CD4-positive, alpha-beta memory T cell (primary cell): ENCODE measurements around the gene WEE1. TPM values are rescaled to one million over a fixed set of nuclear protein-coding genes. Genes with fewer than 3 reads are reported as not detected.
"Not testable (repeated sequence)": the region's sequence is repeated elsewhere in the genome, so short reads cannot be mapped to it uniquely, and the experiment has no call there.

Source experiments
- CTCF ChIA-PET: fragments of 350-600 bp; sonication (Branson Sonifier 250); formaldehyde crosslinking; loops from one replicate; lab custom pipeline; 2021; ENCODE audit warnings: inconsistent platforms; ENCODE audit not compliant: partially characterized antibody; lab: Charles Lee
- POLR2A ChIA-PET: fragments of 350-600 bp; sonication (Branson Sonifier 250); formaldehyde crosslinking; loops from one replicate; lab custom pipeline; 2021; ENCODE audit not compliant: partially characterized antibody; lab: Charles Lee
- DNase-seq, 5 donors: peaks; one replicate each; pipeline versions ENCODE4 v3.0.0 to v3.0.0-alpha.2; 2020 to 2022; ENCODE audit warnings: mixed read lengths in 1 of 5
- H3K27ac ChIP-seq: one replicate; pipeline ENCODE4 v1.7.0; 2013; ENCODE audit warnings: low read depth, low read length
- H3K27me3 ChIP-seq: 2 replicates; pipeline ENCODE4 v1.7.0; 2013; ENCODE audit warnings: mild to moderate bottlenecking, low read length, moderate library complexity; ENCODE audit not compliant: insufficient read depth
- H3K36me3 ChIP-seq: 2 replicates; pipeline ENCODE4 v1.7.0; 2013; ENCODE audit warnings: mild to moderate bottlenecking, low read length, moderate library complexity; ENCODE audit not compliant: insufficient read depth
- H3K4me1 ChIP-seq: 2 replicates; pipeline ENCODE4 v1.7.0; 2013; ENCODE audit warnings: mild to moderate bottlenecking, low read length, moderate library complexity; ENCODE audit not compliant: insufficient read depth
- H3K4me3 ChIP-seq, 2 donors: one replicate each; pipeline ENCODE4 v1.7.0; 2013; ENCODE audit warnings: low read length in 2 of 2, mild to moderate bottlenecking in 1 of 2
- H3K9me3 ChIP-seq, 2 donors: one replicate each; pipeline ENCODE4 v1.7.0; 2013; ENCODE audit warnings: low read length in 2 of 2, control low read depth in 1 of 2; ENCODE audit not compliant: control insufficient read depth in 1 of 2
- H3K27ac Mint-ChIP-seq, 7 donors: one replicate each; pipeline ENCODE4 v1.8.0; 2020 to 2021; ENCODE audit warnings: mixed read lengths in 7 of 7, mild to moderate bottlenecking in 6 of 7, inconsistent platforms in 3 of 7, moderate library complexity in 3 of 7
- H3K27me3 Mint-ChIP-seq, 2 donors: one replicate each; pipeline ENCODE4 v1.8.0; 2020 to 2021; ENCODE audit warnings: mixed read lengths in 2 of 2
- H3K36me3 Mint-ChIP-seq, 2 donors: one replicate each; pipeline ENCODE4 v1.8.0; 2020 to 2021; ENCODE audit warnings: mixed read lengths in 2 of 2, inconsistent platforms in 1 of 2, mild to moderate bottlenecking in 1 of 2
- H3K4me1 Mint-ChIP-seq, 4 donors: one replicate each; pipeline ENCODE4 v1.8.0; 2020 to 2021; ENCODE audit warnings: mixed read lengths in 4 of 4, mild to moderate bottlenecking in 1 of 4
- H3K4me3 Mint-ChIP-seq, 8 donors: one replicate each; pipeline ENCODE4 v1.8.0; 2020 to 2021; ENCODE audit warnings: mixed read lengths in 8 of 8, mild to moderate bottlenecking in 7 of 8, moderate library complexity in 6 of 8, inconsistent platforms in 3 of 8
- H3K9me3 Mint-ChIP-seq, 8 donors: one replicate each; pipeline ENCODE4 v1.8.0; 2020 to 2021; ENCODE audit warnings: mixed read lengths in 8 of 8, mild to moderate bottlenecking in 5 of 8, inconsistent platforms in 3 of 8, moderate library complexity in 1 of 8
- intact Hi-C: fragments of 100-400 bp; cut with micrococcal nuclease; formaldehyde crosslinking; loops from one replicate; pipeline ENCODE4 v1.15.1; 2023
- polyA plus RNA-seq, 2 donors: library from polyadenylated mRNA; unstranded; fragments of 300-500 nt; fragmentation: Illumina TruSeq; gene quantifications; one replicate each; pipeline ENCODE4 v1.2.3, GENCODE V29; 2021
- total RNA-seq, 2 experiments: library from RNA; stranded (reverse); gene quantifications; one replicate each; pipeline ENCODE4 v1.2.3, GENCODE V29; 2021

The WEE1 gene
- total and polyA plus RNA-seq, 4 experiments from 2014 or later, result 5.8 to 11.7 (median 9.6) TPM

- Mint-ChIP-seq H3K4me1 (no peaks in the 10 kb centered on the region), H3K36me3 (peaks cover 0 to 3% of the 10 kb centered on the region in 2 donors), H3K27ac (no peak overlapping the region), H3K27me3 (no peaks in the 10 kb centered on the region), H3K9me3 (no peaks in the 10 kb centered on the region), H3K4me3 (no peak overlapping the region)
- DNase-seq, result no peak
- ChIA-PET CTCF (interaction anchor here (0.7 to 9.2 kb wide), 5 partner anchors 49 to 220 kb away, joined by 3 to 267 read pairs (median 4); no protein-coding TSS in a partner anchor), POLR2A (no interaction called here)
- Histone ChIP-seq H3K4me3 (no peak overlapping the region), H3K27me3 (no peaks in the 10 kb centered on the region), H3K4me1 (no peaks in the 10 kb centered on the region), H3K9me3 (no peaks in the 10 kb centered on the region), H3K36me3 (no peaks in the 10 kb centered on the region), H3K27ac (no peak overlapping the region)
- intact Hi-C loops, result no loop called here
Measured at GRCh38 chr11:9538548-9538947, 34.9 kb upstream of the WEE1 start.

- H3K4me1 Mint-ChIP-seq, H3K9me3 ChIP-seq, H3K27me3 ChIP-seq, H3K27ac ChIP-seq, H3K27me3 Mint-ChIP-seq, H3K9me3 Mint-ChIP-seq, H3K27ac Mint-ChIP-seq, intact Hi-C loops, H3K4me1 ChIP-seq, POLR2A ChIA-PET, H3K36me3 ChIP-seq, H3K4me3 Mint-ChIP-seq, H3K4me3 ChIP-seq, DNase-seq: not testable (repeated sequence)
- CTCF ChIA-PET, result interaction anchor here (1.6 kb wide), 1 partner anchor 43 kb away, joined by 4 read pairs; no protein-coding TSS in a partner anchor
- peaks cover 4 to 16% of the 10 kb centered on the region in 2 donors for H3K36me3 Mint-ChIP-seq
Measured at GRCh38 chr11:9549216-9549615, 24.3 kb upstream of the WEE1 start.

GRCh38 chr11:9550191-9550628 is 23.3 kb upstream of the WEE1 start:
- no peak overlapping the region for H3K4me3 Mint-ChIP-seq
- H3K9me3 Mint-ChIP-seq, result no peaks in the 10 kb centered on the region
- H3K36me3 Mint-ChIP-seq, result peaks cover 4 to 9% of the 10 kb centered on the region in 2 donors
- no peaks in the 10 kb centered on the region for H3K9me3 ChIP-seq
- DNase-seq, result no peak
- H3K4me1 Mint-ChIP-seq, result peaks cover 0 to 4% (median 0%) of the 10 kb centered on the region in 4 donors
- H3K36me3 ChIP-seq, result no peaks in the 10 kb centered on the region
- intact Hi-C loops, result no loop called here
- H3K27ac ChIP-seq, result no peak overlapping the region
- H3K4me3 ChIP-seq, result no peak overlapping the region
- no peaks in the 10 kb centered on the region for H3K27me3 Mint-ChIP-seq
- no peak overlapping the region for H3K27ac Mint-ChIP-seq
- CTCF ChIA-PET, result interaction anchor here (1.0 to 1.2 kb wide), 2 partner anchors 15 to 43 kb away, joined by 4 to 6 read pairs; no protein-coding TSS in a partner anchor
- no peaks in the 10 kb centered on the region for H3K27me3 ChIP-seq
- POLR2A ChIA-PET, result no interaction called here
- no peaks in the 10 kb centered on the region for H3K4me1 ChIP-seq

GRCh38 chr11:9561279-9561982 is 12.0 kb upstream of the WEE1 start:
- Histone ChIP-seq H3K36me3 (no peaks in the 10 kb centered on the region), H3K9me3 (no peaks in the 10 kb centered on the region), H3K27ac (no peak overlapping the region), H3K4me3 (no peak overlapping the region), H3K27me3 (no peaks in the 10 kb centered on the region), H3K4me1 (peaks cover 9% of the 10 kb centered on the region)
- peaks cover 4 to 28% (median 18%) of the 10 kb centered on the region in 8 donors for H3K9me3 Mint-ChIP-seq
- no peaks in the 10 kb centered on the region for H3K27me3 Mint-ChIP-seq
- H3K4me3 Mint-ChIP-seq, result no peak overlapping the region
- no peak for DNase-seq
- H3K4me1 Mint-ChIP-seq, result peaks cover 6 to 9% (median 7%) of the 10 kb centered on the region in 4 donors
- peaks cover 20 to 29% of the 10 kb centered on the region in 2 donors for H3K36me3 Mint-ChIP-seq
- POLR2A ChIA-PET, result no interaction called here
- CTCF ChIA-PET, result no interaction called here
- H3K27ac Mint-ChIP-seq, result no peak overlapping the region
- intact Hi-C loops, result no loop called here

- H3K36me3 Mint-ChIP-seq, result peaks cover 11 to 20% of the 10 kb centered on the region in 2 donors
- no peak overlapping the region for H3K27ac Mint-ChIP-seq
- Histone ChIP-seq H3K27ac (no peak overlapping the region), H3K36me3 (no peaks in the 10 kb centered on the region), H3K4me3 (no peak overlapping the region), H3K4me1 (peaks cover 10% of the 10 kb centered on the region), H3K27me3 (no peaks in the 10 kb centered on the region), H3K9me3 (no peaks in the 10 kb centered on the region)
- DNase-seq, result no peak
- no peak overlapping the region for H3K4me3 Mint-ChIP-seq
- POLR2A ChIA-PET, result no interaction called here
- peaks cover 6 to 12% (median 7%) of the 10 kb centered on the region in 4 donors for H3K4me1 Mint-ChIP-seq
- intact Hi-C loops, result no loop called here
- no peaks in the 10 kb centered on the region for H3K27me3 Mint-ChIP-seq
- H3K9me3 Mint-ChIP-seq, result peaks cover 4 to 28% (median 18%) of the 10 kb centered on the region in 8 donors
- CTCF ChIA-PET, result interaction anchor here (2.8 kb wide), 1 partner anchor 50 kb away, joined by 12 read pairs; no protein-coding TSS in a partner anchor
Measured at GRCh38 chr11:9562716-9563115, 10.8 kb upstream of the WEE1 start.

GRCh38 chr11:9563196-9563730 is 10.2 kb upstream of the WEE1 start:
- Mint-ChIP-seq H3K4me3 (no peak overlapping the region), H3K27me3 (no peaks in the 10 kb centered on the region), H3K36me3 (peaks cover 11 to 20% of the 10 kb centered on the region in 2 donors), H3K9me3 (peaks cover 4 to 28% (median 18%) of the 10 kb centered on the region in 8 donors), H3K4me1 (peaks cover 6 to 17% (median 8%) of the 10 kb centered on the region in 4 donors), H3K27ac (no peak overlapping the region)
- DNase-seq, result no peak
- no peaks in the 10 kb centered on the region for H3K9me3 ChIP-seq
- H3K4me3 ChIP-seq, result no peak overlapping the region
- H3K36me3 ChIP-seq, result no peaks in the 10 kb centered on the region
- intact Hi-C loops, result no loop called here
- no peak overlapping the region for H3K27ac ChIP-seq
- no peaks in the 10 kb centered on the region for H3K27me3 ChIP-seq
- CTCF ChIA-PET, result interaction anchor here (1.1 to 2.8 kb wide), 2 partner anchors 38 to 50 kb away, joined by 4 to 12 read pairs; no protein-coding TSS in a partner anchor
- peaks cover 11% of the 10 kb centered on the region for H3K4me1 ChIP-seq
- POLR2A ChIA-PET, result no interaction called here
